OCI-LY1 (cell line): ENCODE results near the gene C19orf53.

Experiments
- H2AFZ ChIP-seq: fragments of 200-600 bp; sonication (generic), shearing (Covaris generic); 2 replicates; pipeline ENCODE4 v1.6.0; 2014; ENCODE audit warnings: antibody characterized with exemption, mild to moderate bottlenecking, low read length
- H3F3A ChIP-seq: fragments of 200-600 bp; sonication (generic), shearing (Covaris generic); 2 replicates; pipeline ENCODE4 v1.6.0; 2014; ENCODE audit warnings: mild to moderate bottlenecking, antibody characterized with exemption, low read length, moderate library complexity; ENCODE audit not compliant: insufficient read depth
- H3K27ac ChIP-seq: fragments of 200-600 bp; sonication (generic); 2 replicates; pipeline ENCODE4 v1.5.1; 2014; ENCODE audit warnings: low read length, mixed run types, mild to moderate bottlenecking, low read depth; ENCODE audit not compliant: poor library complexity, severe bottlenecking
- H3K27me3 ChIP-seq: fragments of 200-600 bp; sonication (generic); 2 replicates; pipeline ENCODE4 v1.6.0; 2014; ENCODE audit warnings: antibody characterized with exemption, mild to moderate bottlenecking, low read length, moderate library complexity; ENCODE audit not compliant: insufficient read depth
- H3K36me3 ChIP-seq: fragments of 200-600 bp; sonication (generic); 2 replicates; pipeline ENCODE4 v1.6.1; 2014; ENCODE audit warnings: mild to moderate bottlenecking, antibody characterized with exemption, low read length, moderate library complexity, mixed read lengths; ENCODE audit not compliant: insufficient read depth
- H3K4me1 ChIP-seq: fragments of 200-600 bp; sonication (generic); 2 replicates; pipeline ENCODE4 v1.5.1; 2014; ENCODE audit warnings: mild to moderate bottlenecking, low read length, moderate library complexity; ENCODE audit not compliant: insufficient read depth, severe bottlenecking
- H3K4me2 ChIP-seq: fragments of 200-600 bp; sonication (generic), shearing (Covaris generic); 2 replicates; pipeline ENCODE4 v1.6.1; 2014; ENCODE audit warnings: low read length
- H3K4me3 ChIP-seq: fragments of 200-600 bp; sonication (generic); 2 replicates; pipeline ENCODE4 v1.5.1; 2014; ENCODE audit warnings: low read length, low read depth, mild to moderate bottlenecking, mixed read lengths; ENCODE audit not compliant: poor library complexity, severe bottlenecking
- H3K79me2 ChIP-seq: fragments of 200-600 bp; shearing (Covaris generic); 2 replicates; pipeline ENCODE4 v1.6.1; 2016; ENCODE audit warnings: mixed run types, low read length, mixed read lengths; ENCODE audit not compliant: insufficient read depth
- H3K9ac ChIP-seq: fragments of 200-600 bp; sonication (generic), shearing (Covaris generic); 2 replicates; pipeline ENCODE4 v1.6.1; 2014; ENCODE audit warnings: mild to moderate bottlenecking, low read length, mixed read lengths
- H3K9me2 ChIP-seq: fragments of 200-600 bp; sonication (generic), shearing (Covaris generic); 2 replicates; pipeline ENCODE4 v1.6.1; 2014; ENCODE audit warnings: low read depth, mild to moderate bottlenecking, low read length, mixed read lengths
- H3K9me3 ChIP-seq: fragments of 200-600 bp; shearing (Covaris generic); 2 replicates; pipeline ENCODE4 v1.6.1; 2014; ENCODE audit warnings: low read length, mixed read lengths
- H4K20me1 ChIP-seq: fragments of 200-600 bp; sonication (generic), shearing (Covaris generic); 2 replicates; pipeline ENCODE4 v1.6.0; 2016; ENCODE audit warnings: mild to moderate bottlenecking, low read length; ENCODE audit not compliant: insufficient read depth
- EZH2 ChIP-seq: fragments of 200-600 bp; sonication (generic), shearing (Covaris generic); IDR thresholded peaks from 2 replicates; pipeline ENCODE4 v1.8.0; 2017; ENCODE audit warnings: borderline replicate concordance, mixed run types, mild to moderate bottlenecking, antibody characterized with exemption, low read length, moderate library complexity, mixed read lengths
- TF ChIP-seq, protein P1 (sequence below): fragments of 200-600 bp; sonication (generic), shearing (Covaris generic); IDR thresholded peaks from 2 replicates; pipeline ENCODE4 v1.5.1; 2017; ENCODE audit warnings: mild to moderate bottlenecking, antibody characterized with exemption, low read length, moderate library complexity, mixed read lengths

Gene C19orf53

GRCh38 chr19:13729859-13730258, 44.4 kb upstream of the C19orf53 start:
- no peak overlapping the region for H3K4me2 ChIP-seq

GRCh38 chr19:13731147-13731964, 42.9 kb upstream of the C19orf53 start:
- H3K9me3 ChIP-seq: no peaks in the 10 kb centered on the region
- no peaks in the 10 kb centered on the region for H3K79me2 ChIP-seq
- peak overlapping the region; percentile 79 for H3K4me3 ChIP-seq
- TF ChIP-seq, protein P1, sequence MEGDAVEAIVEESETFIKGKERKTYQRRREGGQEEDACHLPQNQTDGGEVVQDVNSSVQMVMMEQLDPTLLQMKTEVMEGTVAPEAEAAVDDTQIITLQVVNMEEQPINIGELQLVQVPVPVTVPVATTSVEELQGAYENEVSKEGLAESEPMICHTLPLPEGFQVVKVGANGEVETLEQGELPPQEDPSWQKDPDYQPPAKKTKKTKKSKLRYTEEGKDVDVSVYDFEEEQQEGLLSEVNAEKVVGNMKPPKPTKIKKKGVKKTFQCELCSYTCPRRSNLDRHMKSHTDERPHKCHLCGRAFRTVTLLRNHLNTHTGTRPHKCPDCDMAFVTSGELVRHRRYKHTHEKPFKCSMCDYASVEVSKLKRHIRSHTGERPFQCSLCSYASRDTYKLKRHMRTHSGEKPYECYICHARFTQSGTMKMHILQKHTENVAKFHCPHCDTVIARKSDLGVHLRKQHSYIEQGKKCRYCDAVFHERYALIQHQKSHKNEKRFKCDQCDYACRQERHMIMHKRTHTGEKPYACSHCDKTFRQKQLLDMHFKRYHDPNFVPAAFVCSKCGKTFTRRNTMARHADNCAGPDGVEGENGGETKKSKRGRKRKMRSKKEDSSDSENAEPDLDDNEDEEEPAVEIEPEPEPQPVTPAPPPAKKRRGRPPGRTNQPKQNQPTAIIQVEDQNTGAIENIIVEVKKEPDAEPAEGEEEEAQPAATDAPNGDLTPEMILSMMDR: no peak
- TF ChIP-seq EZH2: no peak
- peak overlapping the region; percentile 95 for H3K4me2 ChIP-seq
- H3K9me2 ChIP-seq: no peaks in the 10 kb centered on the region
- no peaks in the 10 kb centered on the region for H3K36me3 ChIP-seq
- H2AFZ ChIP-seq: peak overlapping the region; percentile 90; the same call in 1 of the 2 replicates
- H3K27ac ChIP-seq: peak overlapping the region; percentile 34
- H3F3A ChIP-seq: no peaks in the 10 kb centered on the region
- H3K9ac ChIP-seq: peak overlapping the region; percentile 89
- no peaks in the 10 kb centered on the region for H4K20me1 ChIP-seq
- H3K4me1 ChIP-seq: peaks cover 25% of the 10 kb centered on the region
- no peaks in the 10 kb centered on the region for H3K27me3 ChIP-seq

More at GRCh38 chr19:13729859-13730258, 44.4 kb upstream of the C19orf53 start:
- Histone ChIP-seq H3K36me3 (no peaks in the 10 kb centered on the region), H3F3A (no peaks in the 10 kb centered on the region), H3K27me3 (no peaks in the 10 kb centered on the region), H3K9me2 (no peaks in the 10 kb centered on the region), H3K9ac (no peak overlapping the region), H3K4me3 (no peak overlapping the region), H3K27ac (no peak overlapping the region), H4K20me1 (no peaks in the 10 kb centered on the region), H3K4me1 (peaks cover 25% of the 10 kb centered on the region), H3K79me2 (no peaks in the 10 kb centered on the region), H2AFZ (no peak overlapping the region), H3K9me3 (no peaks in the 10 kb centered on the region)
- TF ChIP-seq EZH2: no peak
- TF ChIP-seq, protein P1: no peak

DNA sequence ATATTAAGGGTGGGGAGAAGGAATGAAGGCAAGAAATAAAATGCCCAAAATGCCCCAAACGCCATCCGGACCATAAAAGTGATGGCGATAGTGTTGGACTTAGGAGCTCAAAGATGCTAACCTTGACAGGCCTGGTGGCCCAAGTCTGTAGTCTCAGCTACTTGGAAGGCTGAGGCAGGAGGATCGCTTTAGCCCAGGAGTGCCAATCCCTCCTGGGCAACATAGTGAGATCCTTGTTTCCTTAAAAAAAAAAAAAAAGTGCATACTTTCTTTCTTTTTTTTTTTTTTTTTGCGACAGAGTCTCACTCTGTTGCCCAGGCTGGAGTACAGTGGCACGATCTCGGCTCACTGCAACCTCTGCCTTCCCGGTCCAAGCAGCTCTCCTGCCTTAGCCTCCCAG, 41.9 kb upstream of the C19orf53 start:
- Histone ChIP-seq H3K36me3 (no peaks in the 10 kb centered on the region), H3K27me3 (no peaks in the 10 kb centered on the region), H3K27ac (no peak overlapping the region), H3K9me3 (no peaks in the 10 kb centered on the region), H3K4me1 (peaks cover 25% of the 10 kb centered on the region), H3F3A (no peaks in the 10 kb centered on the region), H3K9ac (peak overlapping the region; percentile 89), H3K4me2 (peak overlapping the region; percentile 95), H3K4me3 (peak overlapping the region; percentile 79), H3K9me2 (no peaks in the 10 kb centered on the region), H4K20me1 (no peaks in the 10 kb centered on the region), H2AFZ (no peak overlapping the region), H3K79me2 (no peaks in the 10 kb centered on the region)
- TF ChIP-seq, protein P1: no peak
- TF ChIP-seq EZH2: no peak
